GM19468 (cell line): ENCODE results near the gene SYNE3.

Experiments
- ATAC-seq: cut with Tn5 transposase; IDR thresholded peaks from one replicate; pipeline ENCODE4 v1.9.1; 2021; ENCODE audit warnings: mild to moderate bottlenecking, moderate library complexity, moderate number of reproducible peaks; ENCODE audit not compliant: unreplicated experiment; ENCODE audit errors: extremely low read depth

SYNE3 gene

DNA sequence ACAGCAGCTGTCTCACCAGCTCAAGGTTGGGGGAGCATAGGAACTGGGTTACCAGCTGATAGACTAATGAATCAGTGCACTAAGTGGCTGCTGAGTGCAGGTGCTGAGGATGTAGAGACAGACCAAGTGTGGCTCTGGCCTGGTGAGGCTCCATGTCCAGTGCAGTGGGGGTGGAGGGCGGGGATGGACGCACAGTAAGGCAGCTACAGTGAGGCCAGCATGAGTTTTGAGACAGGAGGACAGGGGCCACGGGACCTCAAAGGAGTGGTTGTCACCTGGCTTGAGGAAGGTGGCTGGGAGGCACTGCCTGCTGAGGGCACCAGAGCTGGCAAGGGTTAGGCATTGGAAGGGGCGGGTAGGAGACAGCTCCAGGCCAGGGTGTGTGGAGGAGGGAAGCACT lies 37.0 kb downstream of the SYNE3 start:
- ATAC-seq = no peak

DNA sequence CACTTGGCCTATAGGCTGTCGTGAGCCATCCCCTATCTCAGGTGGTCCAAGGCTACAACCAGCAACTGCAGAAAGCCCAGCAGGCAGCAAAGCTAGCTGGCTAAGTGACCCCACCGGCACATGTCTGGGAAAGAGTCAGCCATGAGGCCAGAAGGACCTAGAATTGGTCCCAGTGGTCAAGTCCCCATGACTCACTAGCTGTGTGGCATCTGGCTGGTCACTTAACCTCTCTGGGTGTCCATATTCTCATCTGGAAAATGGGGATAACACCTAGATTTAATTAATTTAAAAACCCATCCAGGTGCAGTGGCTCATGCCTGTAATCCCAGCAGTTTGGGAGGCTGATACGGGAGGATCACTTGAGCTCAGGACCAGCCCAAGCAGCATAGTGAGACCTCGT lies 37.6 kb downstream of the SYNE3 start:
- no peak for ATAC-seq

DNA sequence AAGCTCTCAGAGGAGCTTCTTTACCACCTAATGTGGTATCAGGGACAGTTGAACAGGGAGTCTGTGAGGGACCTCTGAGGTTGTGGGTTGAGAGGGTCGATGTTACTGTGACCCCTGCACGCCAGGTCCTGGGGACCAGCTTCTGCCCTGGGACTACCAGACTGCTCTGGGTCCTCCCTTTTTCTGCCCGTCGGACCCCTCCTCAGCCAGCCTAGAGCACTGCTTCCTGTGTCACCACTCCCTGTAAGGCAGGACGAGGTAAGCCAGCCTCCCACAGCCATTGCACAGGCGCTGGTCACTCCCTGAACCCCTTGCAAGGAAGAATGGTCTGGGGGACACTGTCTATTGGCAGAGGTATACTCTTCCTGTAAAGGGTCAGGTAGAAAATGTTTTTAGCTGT lies 38.1 kb downstream of the SYNE3 start:
- no peak for ATAC-seq

DNA sequence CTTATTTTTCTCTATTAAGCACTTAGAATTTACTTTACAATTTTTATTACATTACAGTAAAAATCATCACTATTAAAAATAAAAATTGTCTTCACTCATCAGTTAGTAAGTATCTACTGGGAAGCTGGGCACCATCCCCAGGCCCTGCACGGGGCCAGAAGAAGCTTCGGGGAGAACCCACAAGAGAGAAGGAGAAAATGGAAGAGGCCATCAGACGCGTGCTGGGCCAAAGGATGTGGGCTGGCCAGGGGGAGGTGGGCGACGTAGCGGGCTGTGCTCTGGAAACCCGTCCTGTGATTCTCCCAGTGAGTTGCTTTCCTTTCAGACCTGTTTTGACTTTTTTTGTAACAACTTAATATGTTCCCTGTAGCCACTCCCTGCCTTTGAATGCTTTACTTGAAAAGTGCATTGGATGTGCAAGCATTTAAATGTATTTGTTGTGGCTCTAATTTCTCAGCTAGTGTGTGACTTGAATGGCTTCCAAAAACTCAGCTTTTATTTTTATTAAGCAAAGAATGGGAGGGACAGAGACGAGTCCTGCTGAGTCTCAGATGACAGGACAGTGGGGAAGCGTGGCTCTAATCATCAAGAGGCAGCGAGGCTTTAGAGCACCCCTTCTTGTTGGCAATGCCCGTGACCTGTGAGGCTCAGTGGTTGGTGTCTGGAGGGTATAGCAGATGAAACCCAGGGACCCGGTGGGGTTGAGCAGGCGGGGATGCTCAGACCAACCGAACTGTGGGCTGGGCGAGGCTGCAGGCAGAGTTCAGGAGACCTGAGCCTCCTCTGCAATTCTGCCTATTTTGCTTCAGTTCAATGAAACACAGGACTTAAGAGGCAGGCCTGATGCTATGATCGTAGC lies 38.8 kb downstream of the SYNE3 start:
- no peak for ATAC-seq

DNA sequence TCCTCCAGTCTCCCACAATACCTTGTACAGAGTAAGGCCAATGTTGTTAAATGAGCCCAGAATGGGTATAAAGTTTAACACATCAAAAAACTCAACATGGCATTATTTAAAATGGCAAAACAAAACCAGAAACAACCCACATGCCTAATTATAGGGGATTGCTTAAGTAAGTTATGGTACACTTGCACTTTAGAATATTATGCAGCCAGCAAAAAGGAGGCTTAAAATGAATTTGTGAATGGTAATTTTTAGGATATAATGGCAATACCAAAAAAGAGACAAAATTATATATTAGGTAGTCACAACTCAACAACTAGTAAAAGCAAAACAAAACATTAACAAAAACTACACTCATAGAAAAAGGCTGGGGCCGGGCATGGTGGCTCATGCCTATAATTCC lies 39.7 kb downstream of the SYNE3 start:
- ATAC-seq = no peak

DNA sequence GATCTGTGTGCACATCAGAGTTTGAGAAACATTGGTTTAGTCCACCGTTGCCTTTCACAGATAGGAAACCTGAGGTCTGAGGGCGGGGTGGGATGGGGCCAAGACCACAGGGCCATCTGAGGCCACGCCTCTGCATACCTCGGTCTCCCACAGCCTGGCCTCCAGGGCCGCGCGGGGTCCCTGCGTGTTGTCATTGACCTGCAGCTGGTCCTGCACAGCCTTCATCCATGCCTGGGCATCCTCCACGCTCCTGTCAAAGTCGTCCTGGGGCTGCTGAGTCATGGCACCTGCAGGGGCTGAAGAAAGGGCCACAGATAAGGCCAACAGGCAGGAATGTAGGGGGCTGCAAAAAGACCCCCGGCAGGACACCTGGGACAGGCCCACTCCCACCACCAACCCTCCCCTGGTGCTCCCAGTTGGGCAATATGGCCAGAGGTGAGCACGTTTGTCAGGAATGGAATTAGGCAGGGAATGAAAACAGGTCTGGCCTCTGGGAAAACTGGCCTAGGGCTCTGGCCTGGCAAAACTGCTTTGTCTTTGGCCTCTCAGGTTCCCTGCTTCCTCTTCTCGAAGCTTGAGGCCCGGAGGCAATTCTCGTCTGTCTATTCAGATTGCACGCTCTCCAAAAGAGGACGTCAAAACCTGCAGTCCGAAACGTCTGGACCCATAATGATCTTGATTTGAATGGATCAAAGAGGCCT lies 40.8 kb downstream of the SYNE3 start:
- no peak for ATAC-seq

DNA sequence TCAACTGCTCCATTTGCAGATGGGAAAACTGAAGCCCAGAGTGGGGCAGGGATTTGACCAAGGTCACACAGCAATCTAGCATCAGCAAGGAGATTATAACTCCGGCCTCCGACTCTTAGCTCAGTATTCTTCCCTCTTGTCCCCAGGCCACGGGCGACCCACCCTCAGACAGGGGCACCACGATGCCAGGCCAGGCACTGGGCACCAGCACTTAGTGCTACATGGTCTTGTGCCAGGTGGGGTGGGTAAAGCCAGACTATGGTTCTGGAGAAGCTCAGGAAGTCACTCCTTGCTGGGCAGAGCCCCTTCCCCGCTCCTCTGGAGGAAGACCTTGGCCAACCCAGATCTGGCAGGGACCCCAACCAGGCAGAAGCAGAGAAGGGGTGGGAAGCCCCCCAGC lies 41.5 kb downstream of the SYNE3 start:
- ATAC-seq = no peak

DNA sequence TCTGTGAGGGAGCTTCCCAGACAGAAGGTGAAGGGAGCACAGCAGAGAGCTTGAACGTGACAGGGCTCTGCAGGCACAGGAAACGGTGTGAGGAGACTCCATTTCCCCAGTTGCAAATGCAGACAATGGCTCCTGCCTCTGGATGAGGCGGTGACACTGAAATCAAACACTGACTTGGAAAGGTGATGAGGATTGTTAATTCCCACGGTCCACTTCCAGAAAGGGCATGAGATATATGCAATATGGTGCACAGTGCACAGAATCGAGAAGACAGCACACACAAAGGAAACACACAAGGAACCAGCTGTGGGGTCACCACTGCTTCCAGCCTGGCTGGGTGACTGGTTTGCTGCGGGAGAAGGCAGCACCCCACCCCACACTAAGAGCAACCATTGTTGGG lies 42.0 kb downstream of the SYNE3 start:
- no peak for ATAC-seq

DNA sequence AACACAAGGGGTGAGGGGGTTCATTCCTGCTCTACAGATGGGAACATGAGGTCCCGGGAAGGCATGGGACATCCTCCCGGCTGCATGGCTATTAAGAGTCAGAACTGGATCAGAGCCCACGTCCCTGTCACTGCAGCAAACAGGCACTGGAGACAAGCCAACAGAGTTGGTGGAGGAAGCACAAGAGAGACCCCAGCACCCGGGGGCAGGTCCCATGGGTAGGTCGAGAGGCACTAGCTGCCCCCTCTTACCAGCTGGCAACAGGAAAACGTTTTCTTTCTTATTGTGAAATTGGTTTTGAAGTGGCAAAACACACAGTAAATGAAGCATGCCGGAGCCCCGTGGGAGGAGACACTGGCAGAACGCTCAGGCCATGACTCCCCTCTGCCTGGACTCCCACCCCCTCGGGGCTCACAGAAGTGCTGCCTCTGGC lies 43.6 kb downstream of the SYNE3 start:
- no peak for ATAC-seq

DNA sequence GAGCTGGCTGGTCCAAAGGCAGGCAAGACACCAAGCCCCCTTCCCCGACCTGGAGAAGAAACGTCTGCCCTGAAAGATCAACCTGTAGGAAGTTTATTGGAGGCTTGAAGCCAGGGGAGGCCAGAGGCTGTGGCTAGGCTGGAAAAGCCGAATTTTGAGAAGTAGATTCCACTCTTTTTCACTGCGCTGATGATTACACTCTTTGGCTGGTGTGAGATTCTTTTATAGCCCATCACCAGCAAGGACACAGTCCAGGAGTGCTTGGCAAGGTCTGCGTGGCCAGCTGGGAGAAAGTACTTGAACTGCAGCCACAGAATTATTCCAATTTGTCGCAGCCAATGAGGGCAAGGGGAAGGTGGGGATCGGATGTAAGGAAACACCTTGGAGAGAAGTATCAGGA lies 45.0 kb downstream of the SYNE3 start:
- no peak for ATAC-seq

DNA sequence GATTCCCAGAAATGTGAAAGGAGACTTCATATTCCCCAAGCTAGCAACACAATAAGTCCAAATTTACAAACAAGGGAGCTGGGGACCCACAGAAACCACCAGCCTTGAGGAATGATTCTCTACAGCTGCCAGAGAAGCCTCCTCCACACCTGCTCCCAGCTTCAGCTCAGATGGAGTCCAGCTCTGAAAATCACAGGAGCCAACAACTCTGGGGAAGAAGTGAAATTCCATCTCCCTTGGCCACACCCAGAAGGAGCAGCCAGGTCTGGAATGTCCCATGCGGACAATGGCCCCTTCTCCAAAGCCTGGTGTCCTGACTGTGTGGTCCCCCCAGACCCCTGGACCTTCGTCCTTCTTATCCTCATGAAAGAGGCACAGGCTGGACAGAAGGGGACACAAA lies 45.4 kb downstream of the SYNE3 start:
- ATAC-seq = no peak

DNA sequence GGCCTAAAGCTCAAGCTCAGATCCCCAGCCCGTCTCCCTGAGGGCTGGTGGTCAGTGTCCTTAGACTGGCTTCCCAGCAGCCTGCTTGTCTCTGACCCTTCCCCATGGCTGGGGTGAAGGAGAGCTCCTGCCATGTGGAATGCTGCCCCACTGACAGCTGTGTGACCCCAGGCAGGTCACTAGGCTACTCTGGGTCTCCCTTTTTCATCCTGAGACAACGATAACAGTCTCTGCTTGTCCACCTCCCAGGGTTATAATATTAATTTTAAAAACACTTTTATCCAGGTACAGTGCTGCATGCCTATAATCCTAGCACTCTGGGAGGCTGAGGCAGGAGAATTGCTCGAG lies 47.3 kb downstream of the SYNE3 start:
- no peak for ATAC-seq

DNA sequence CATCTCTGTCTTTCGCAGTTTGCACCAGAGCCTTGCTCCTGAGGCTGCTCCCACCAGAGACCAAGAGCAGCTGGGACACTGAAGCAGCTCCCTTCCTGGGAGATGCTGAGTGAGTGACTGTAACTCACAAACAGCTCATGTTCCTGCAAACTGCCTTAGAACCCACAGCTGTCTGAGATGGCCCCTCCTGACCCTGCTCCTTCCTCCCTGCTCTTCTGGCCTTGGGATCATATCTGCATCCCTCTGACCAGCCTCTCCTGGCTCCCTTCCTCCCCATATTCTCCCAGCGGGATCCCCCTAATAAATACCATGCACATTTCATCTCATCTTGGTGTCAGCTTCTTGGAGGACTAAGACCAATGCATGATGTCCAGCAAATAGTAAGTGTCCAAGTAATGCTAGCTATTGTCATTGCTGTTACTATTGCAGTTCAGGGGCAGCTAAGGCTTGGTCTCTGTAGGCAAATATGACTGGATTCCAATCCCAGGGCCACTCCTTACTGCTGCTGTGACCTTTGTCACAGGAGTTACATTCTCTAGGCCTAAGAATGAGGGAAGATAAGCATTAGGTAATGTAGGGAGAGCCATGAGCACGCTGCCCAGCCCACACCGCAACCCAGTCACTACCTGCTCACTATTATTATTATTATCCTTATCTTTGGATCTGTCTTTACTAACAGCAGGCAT lies 47.9 kb downstream of the SYNE3 start:
- no peak for ATAC-seq

DNA sequence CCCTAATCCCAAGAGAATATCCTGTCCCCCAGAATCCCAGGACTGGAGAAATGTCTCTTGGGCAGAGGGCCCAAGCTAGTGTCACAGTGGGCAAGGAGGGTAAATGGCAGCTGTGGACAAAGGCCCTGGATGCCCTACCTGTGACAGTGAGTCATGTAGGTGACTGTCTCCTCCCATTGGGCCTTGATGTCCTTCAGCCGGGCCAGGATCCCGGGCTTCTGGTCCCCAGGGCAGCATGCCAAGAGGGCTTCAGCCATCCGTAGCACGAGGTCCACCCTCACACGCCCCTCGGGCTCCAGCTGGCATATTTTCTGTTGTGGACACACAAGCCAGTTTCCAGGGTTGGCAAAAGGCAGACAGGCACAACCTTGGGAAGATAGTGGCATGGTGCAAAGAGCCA lies 48.8 kb downstream of the SYNE3 start:
- no peak for ATAC-seq

DNA sequence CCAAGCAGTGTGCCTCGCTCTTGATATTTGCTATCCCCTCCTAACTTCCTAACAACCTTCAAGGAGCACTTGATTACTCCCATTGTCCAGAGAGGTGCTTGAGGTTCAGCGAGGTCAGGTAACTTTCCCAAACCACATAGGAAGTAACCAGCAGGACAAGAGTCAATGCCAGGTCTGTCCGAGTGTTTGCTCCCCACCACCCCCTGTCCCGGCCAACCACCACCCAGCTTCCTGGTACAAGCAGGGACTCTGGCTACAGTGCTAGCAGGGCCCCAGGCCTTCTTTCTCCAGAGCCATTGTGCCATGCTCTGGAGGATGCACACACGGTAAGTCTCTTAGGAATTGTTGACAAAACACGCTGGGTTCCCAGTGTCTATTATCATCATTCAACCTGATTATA lies 49.2 kb downstream of the SYNE3 start:
- ATAC-seq = no peak
